ENCODE data around the gene PRR19. TPM values are rescaled to one million over a fixed set of nuclear protein-coding genes. Genes with fewer than 3 reads are reported as not detected.
"Not testable (repeated sequence)": the region's sequence is repeated elsewhere in the genome, so short reads cannot be mapped to it uniquely, and the experiment has no call there.

PRR19 gene, protein sequence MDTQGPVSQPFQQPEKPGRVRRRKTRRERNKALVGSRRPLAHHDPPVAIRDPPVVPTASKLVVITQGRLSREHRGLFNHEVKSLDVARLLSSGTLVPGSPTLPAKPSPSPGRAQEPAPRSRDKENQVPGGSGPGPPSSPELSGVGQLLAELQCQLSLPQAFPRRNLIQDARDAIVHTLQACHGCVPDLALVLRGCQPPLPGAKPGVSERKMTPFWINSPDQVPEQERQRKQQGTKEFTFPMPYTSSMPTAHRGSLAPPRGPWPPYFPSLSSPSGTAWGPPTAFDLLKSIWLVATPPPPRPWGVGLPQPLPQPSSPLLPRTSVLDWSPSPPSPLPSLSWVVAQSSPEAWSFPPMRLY
- 0.73 and 1.9 TPM in 2 replicates for total RNA-seq (2014; rRNA removed; shearing (Covaris generic))

DNA sequence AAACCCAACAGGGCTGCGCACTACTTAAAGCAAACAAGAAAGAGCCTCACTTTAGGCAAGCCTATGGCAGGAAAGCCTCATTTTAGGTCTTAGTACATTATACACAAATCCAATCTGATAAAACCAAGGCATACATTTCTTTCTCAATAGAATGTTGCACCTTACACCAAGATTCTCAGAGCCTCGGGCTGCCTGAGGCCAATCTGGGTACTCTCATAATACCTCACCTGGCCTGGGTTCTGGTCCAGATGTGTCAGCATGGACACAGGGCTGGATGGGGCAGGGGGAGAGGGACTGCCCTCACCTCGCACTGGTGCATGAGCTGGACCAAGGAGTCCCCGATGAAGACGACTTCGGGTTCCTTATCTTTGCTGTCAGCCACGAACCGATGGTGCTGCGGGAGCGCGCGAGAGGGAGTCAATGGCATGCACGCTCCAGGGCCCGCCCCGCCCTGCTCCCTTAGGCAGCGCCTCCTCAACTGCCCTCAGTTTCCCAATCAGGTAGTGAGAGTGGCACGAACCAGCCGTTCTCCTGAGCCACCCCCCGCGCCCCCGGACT, at the start of gene PRR19:
Gene PRR19, plus strand, starts transcription at position 487 of the 558 bp plus-strand sequence. CDS start 7,453 bp downstream, outside the sequence.
- Histone ChIP-seq H3K4me3 (peak within 1 kb of the TSS; percentile 82), H3K9me3 (replicated peaks) (no peaks in the 10 kb centered on the region), H3K27ac (peak within 1 kb of the TSS; percentile 47), H3K4me1 (peaks cover 7% of the 10 kb centered on the region), H3K27me3 (no peaks in the 10 kb centered on the region), H3K36me3 (no peaks in the 10 kb centered on the region)
- no peak for DNase-seq

DNA sequence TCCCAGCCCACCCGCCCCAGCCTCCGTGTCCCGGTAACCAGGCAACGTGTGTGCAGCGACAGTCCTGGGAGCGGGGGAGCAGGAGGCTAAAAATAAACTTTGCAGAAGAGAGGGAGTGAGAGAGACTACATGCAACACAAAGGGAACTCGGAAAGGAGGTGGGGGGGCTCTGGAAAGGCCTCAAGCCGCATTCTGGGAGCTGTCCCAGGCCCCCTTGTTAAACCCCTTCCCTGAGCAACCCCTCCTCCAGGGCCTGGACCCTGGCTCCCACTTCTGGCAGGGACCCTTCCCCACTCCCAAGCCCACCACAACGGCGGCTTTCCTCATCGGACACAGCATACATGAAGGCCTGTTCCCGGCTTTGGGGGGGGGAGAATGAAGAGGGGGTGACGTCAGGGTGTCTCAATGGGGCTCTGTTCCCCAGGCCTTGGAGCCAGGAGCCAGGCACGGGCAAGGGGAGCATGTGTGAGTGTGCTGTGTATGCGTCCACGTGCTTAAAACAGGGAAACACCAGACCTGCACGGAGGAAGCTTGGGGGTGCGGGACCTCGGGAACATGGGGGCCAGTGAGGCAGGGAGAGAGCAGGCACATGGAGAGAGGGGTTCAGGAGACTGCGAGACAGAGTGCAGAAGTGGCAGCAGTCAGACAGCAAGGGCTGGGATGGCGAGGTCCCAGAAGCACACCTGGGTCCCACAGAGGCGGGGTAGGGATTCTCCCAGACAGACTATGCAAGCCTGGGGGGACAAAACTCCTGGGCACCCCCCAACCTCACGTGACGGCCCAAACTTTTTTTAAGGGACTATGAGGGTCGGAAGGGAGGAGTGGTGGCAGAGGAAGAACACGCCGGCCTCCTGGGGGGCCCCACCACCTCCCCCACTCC, 49.3 kb upstream of the PRR19 start:
- Histone ChIP-seq H3K4me1 (peaks cover 6% of the 10 kb centered on the region; the same call in 1 of the 2 replicates), H3K36me3 (peaks cover 6% of the 10 kb centered on the region), H3K27ac (peak overlapping the region; percentile 34), H3K9me3 (replicated peaks) (no peaks in the 10 kb centered on the region), H3K4me3 (peak overlapping the region; percentile 81), H3K27me3 (no peaks in the 10 kb centered on the region)
- peak; percentile 30 to 40 for DNase-seq

DNA sequence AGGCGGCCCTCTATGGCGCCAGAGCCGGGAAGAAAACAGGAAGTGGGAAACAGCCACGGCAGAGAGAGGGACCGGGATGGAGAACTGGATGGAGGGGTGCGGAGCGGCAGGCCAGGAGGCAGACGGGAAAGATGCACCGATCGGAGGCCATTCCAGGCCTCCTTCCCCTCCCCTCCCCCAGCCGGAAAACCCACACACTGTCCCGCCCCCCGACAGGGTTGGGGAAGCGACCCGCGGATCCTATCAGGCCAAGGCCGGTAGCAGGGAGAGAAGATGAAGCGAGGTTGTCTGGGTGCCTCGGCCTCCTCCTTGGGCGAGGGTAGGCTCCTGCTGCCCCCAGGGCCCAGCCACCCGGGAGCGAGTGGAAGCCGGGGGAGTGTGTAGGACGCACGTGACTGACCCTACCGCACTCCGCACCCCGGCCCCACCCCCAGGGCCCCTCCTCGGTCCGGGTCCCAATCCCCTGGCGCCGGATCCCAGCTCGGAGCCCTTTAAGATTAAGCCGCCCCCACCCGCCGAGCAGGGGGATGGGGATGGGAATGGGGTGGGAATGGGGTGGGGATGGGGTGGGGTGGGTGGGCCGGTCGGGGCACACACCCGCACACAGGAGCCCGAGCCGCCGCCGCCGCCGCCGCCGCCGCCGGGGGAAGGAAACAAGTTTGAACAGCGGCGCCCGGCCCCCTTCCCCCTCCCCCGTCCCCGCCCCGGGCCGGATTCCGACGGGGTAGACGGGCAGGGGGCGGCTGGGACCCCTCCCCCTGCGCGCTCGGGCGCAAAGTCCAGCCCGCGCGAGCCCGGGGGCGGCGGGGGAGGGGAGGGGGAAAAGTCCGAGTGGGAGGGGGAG, 48.5 kb upstream of the PRR19 start:
- Histone ChIP-seq H3K4me3 (peak overlapping the region; percentile 81), H3K27me3 (no peaks in the 10 kb centered on the region), H3K27ac (peak overlapping the region; percentile 62), H3K36me3 (peaks cover 6% of the 10 kb centered on the region), H3K4me1 (peaks cover 6% of the 10 kb centered on the region; the same call in 1 of the 2 replicates), H3K9me3 (replicated peaks) (no peaks in the 10 kb centered on the region)
- DNase-seq = peak; percentile 64 to 68

DNA sequence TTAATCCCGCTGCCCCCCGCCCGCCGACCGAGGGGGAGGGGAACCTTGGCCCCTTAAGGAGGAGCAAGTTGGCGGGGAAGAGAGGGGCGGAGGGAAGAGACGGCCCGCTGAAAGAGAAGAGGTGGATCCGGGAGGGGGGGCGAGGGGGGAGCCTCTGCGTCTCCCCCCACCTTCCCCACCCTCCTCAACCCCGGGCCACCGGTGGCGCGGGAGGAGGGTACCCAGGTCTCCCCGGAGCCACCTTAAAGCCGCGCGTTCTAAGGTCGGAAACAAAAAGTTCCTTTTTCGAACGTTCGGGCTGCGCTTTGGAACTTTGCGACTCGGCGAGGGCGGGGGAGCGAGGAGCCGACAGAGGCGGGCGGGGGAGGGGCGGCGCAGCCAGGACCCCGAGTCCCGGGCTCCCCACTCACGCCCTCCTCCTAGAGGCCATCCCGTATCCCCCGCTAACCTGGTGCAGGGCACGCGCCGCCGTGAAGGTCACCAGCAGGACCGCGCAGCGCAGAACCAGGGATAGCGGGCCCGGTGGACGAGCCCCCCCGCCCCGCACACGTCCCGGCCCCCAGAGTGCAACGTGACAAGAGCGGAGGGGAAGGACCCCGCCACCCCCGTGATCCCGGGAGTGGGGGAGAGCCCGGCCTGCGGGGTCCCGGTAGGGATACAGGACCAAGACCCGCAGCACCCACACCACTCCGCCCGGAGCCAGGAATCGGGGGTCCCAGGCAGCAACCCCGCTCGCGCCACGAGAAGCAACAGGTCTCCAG, 47.7 kb upstream of the PRR19 start:
- Histone ChIP-seq H3K27me3 (no peaks in the 10 kb centered on the region), H3K4me3 (peak overlapping the region; percentile 81), H3K36me3 (peaks cover 6% of the 10 kb centered on the region), H3K27ac (peak overlapping the region; percentile 62), H3K4me1 (peaks cover 6% of the 10 kb centered on the region; the same call in 1 of the 2 replicates), H3K9me3 (replicated peaks) (no peaks in the 10 kb centered on the region)
- DNase-seq = peak; percentile 66 to 72

DNA sequence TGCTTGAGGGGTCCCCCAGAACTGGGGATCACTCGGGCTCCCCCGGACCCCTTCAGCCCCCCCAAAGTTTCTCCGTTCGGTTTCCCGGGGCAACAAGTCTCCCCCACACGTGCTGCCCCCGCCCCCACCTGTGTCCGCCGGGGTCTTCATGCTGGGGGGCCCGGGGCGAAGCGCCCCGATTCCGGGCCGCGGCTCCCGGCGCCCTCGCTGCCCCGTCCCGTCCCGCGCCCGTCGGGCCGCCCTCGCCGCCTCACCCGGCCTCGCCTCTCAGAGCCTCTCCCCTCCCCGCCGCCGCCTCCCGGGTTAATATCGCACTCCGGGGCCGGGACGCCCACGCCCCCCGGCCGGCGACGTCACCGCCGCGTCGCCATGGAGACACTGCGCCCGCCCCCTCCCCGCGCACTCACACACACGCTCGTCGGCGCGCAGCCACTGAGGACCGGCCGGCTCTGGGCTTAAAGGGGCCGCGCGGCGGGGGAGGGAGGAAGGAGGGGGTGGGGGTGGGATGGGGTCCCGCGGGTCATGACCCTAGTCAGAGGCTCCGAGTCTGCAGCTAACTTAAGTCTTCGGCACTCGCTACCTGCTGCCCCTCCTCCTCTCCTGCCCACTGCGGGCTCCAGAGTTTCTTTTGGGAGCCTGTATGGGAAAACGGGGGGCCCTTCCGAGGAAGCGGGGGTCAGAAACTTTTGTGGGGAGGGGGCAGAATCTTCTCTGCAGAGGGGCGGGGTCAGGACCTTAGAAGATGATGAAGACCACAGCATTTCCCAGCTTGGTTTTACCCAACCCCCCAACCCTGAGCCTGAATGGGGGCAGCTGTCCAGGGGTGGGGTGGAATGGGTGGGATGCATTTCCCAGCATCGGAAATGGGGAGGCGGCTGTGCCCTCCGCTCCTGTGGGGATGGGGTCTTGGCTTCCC, 46.8 kb upstream of the PRR19 start, which contains the start of gene ERF:
Gene ERF, minus strand, starts transcription at position 279 of the 916 bp plus-strand sequence. Its CDS starts 129 bp downstream, at position 150.
- H3K27ac ChIP-seq = peak within 1 kb of the TSS; percentile 71
- H3K4me1 ChIP-seq = peaks cover 6% of the 10 kb centered on the region; the same call in 1 of the 2 replicates
- peak within 1 kb of the TSS; percentile 81 for H3K4me3 ChIP-seq
- H3K27me3 ChIP-seq = no peaks in the 10 kb centered on the region
- peak; percentile 89 to 91 for DNase-seq
- H3K9me3 ChIP-seq (replicated peaks) = no peaks in the 10 kb centered on the region
- H3K36me3 ChIP-seq = peaks cover 1% of the 10 kb centered on the region; the same call in 1 of the 2 replicates

DNA sequence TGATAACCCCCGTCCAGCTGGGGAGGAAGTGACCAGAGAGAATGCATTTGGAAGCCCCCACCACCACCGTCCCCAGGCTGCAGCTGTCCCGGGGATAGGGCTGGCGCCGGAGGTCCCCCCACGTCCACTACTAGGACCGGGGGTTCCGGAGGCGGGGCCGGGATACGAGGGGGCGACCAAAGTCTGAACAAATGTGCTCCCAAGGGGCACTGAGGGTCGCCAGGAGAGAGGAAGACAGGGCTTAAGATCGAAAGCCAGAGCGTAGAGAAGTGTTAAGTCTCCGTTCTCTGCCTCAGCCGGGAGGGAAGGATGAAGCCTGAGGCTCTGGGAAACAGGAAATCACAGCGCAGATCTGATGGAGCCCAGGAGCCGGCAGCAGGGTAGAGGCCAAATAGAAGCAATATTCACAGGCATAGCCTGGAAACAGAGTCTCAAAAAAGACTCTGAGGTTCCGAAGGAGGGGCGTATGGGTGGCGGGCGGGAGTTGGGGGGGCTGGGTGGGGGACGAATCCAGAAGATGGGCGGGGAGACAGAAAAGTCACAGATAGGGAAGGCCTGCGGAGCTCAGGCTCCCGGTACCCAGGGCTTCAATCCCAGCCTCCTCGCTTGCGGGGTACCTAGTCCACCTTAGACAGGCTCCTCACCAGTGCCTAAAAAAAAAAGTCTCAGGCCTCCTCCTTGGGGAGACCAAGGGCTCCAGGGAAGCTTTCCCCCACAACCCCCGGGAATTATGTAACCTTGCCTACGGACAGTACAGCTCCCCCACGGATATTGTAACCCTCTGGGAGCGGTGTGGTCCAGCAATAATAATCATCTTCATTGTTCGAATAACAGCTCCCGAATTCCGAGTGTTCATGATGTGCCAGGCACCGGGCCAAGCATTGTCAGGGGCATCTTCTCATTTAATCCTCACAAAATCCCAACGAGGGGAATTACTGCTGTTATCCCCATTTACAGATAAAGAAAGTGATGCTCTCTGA, 45.9 kb upstream of the PRR19 start:
- no peaks in the 10 kb centered on the region for H3K36me3 ChIP-seq
- DNase-seq = peak; percentile 66 to 79
- peak overlapping the region; percentile 71 for H3K27ac ChIP-seq
- no peaks in the 10 kb centered on the region for H3K27me3 ChIP-seq
- H3K4me3 ChIP-seq = peak overlapping the region; percentile 81
- H3K4me1 ChIP-seq = peaks cover 6% of the 10 kb centered on the region; the same call in 1 of the 2 replicates
- H3K9me3 ChIP-seq (replicated peaks) = no peaks in the 10 kb centered on the region

DNA sequence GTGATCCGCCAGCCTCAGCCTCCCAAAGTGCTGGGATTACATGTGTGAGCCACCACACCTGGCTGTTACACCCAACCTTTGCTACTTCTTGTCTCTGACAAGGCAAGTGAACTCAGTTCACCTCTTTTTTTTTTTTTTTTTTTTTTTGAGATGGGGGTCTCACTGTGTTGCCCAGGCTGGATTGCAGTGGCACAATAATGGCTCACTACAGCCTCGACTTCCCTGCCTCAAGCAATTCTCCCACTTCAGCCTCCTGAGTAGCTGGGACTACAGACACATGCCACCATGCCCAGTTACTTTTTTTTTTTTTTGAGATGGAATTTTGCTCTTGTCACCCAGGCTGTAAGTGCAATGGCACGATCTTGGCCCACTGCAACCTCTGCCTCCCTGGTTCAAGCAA, 44.1 kb upstream of the PRR19 start:
- H3K27ac ChIP-seq; DNase-seq; H3K36me3 ChIP-seq; H3K4me3 ChIP-seq; H3K9me3 ChIP-seq (replicated peaks); H3K27me3 ChIP-seq; H3K4me1 ChIP-seq: not testable (repeated sequence)

DNA sequence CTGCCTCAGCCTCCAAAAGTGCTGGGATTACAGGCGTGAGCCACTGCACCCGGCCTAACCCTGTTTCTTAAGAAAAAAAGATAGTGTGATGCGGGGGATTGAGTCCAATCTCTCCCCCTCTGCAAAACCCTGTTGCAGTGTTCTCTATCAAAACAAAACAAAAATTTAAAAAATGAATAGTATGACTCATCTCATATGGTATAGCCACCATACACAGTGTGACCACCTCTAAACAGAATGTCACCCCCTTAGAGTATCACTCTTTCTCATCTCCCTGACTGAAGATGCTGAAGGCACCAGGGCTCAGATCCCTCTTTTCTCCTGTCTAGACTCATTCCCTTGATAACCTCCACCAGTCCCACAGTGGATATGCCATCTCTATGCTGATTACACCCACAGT, 40.2 kb upstream of the PRR19 start:
- Histone ChIP-seq H3K4me1 (peaks cover under 1% of the 10 kb centered on the region; the same call in 1 of the 2 replicates), H3K36me3 (no peaks in the 10 kb centered on the region), H3K9me3 (replicated peaks) (no peaks in the 10 kb centered on the region), H3K27ac (no peak overlapping the region), H3K27me3 (no peaks in the 10 kb centered on the region), H3K4me3 (no peak overlapping the region)
- DNase-seq = no peak

DNA sequence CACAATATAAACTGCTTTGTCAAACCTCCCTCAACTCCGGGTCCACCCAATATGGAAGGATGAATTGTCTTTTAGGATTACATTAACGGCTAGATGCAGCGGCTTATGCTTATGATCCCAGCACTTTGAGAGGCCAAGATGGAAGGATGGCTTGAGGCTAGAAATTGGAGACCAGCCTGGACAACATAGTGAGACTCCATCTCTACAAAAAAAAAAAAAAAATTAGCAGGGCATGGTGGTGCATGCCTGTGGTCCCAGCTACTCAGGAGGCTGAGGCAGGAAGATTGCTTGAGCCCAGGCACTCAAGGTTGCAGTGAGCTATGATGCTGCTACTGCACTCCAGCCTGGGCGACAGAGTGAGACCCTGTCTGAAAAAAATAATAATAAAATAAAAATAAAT, 35.8 kb upstream of the PRR19 start:
- H3K4me1 ChIP-seq; H3K36me3 ChIP-seq; H3K27me3 ChIP-seq; H3K4me3 ChIP-seq; H3K27ac ChIP-seq; DNase-seq; H3K9me3 ChIP-seq (replicated peaks): not testable (repeated sequence)

DNA sequence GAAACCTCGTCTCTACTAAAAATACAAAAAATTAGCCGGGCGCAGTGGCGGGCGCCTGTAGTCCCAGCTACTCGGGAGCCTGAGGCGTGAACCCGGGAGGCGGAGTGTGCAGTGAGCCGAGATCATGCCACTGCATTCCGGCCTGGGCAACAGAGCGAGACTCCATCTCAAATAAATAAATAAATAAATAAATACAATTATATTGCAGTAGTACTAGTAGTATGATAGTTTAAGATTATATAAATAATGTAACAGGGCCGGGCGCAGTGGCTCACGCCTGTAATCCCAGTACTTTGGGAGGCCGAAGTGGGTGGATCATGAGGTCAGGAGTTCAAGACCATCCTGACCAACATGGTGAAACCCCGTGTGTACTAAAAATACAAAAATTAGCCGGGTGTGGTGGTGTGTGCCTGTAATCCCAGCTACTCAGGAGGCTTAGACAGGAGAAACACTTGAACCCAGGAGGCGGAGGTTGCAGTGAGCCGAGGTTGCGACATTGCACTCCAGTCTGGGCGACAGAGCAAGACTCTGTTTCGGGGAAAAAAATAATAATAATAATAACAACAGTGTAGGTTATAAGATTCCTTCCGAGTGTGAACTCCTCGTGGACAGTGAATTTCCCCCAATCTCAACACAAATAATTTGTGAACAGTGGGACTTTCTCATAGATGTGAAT, 34.9 kb upstream of the PRR19 start:
- DNase-seq; H3K36me3 ChIP-seq; H3K27me3 ChIP-seq; H3K4me1 ChIP-seq; H3K27ac ChIP-seq; H3K9me3 ChIP-seq (replicated peaks); H3K4me3 ChIP-seq: not testable (repeated sequence)

DNA sequence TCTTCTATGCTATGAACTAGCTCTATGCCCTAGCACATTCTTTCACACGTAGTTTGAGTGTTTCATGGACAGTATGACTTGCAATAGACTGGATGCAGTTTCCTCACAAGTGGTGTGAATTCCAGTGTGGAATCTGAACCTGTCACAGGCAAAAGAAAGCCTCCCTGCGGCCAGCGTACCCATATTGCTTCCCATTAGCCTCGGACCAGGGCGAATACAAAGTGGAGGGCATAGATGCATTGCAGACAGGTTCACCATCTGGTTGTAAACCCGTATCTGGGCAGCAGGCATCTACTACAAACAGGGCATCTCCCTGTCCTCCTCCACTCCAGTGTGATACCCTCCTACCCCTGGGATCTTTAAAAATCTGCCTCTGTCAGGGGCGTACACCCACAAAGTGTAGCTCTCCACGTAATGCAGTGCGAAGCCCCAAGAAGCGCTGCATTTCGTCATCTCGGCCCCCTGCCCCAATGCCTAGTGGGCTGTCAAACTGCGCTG, 34.2 kb upstream of the PRR19 start:
- no peaks in the 10 kb centered on the region for H3K27me3 ChIP-seq
- no peaks in the 10 kb centered on the region for H3K9me3 ChIP-seq (replicated peaks)
- peaks cover 9% of the 10 kb centered on the region; the same call in 1 of the 2 replicates for H3K4me1 ChIP-seq
- H3K36me3 ChIP-seq = no peaks in the 10 kb centered on the region
- peak overlapping the region; percentile 100 for H3K27ac ChIP-seq
- DNase-seq = no peak
- H3K4me3 ChIP-seq = peak overlapping the region; percentile 94
